NB4 (cell line): ENCODE measurements around the gene DLG5.

ENCODE experiments used
- MYC ChIP-seq: IDR thresholded peaks from 2 replicates; pipeline ENCODE4 v1.6.1; 2011; ENCODE audit warnings: low read depth, low read length
- POLR2A ChIP-seq: IDR thresholded peaks from 2 replicates; pipeline ENCODE4 v1.6.1; 2011; ENCODE audit warnings: mild to moderate bottlenecking; ENCODE audit not compliant: insufficient read length; ENCODE audit errors: extremely low read depth
- TF ChIP-seq, protein P1 (sequence below): IDR thresholded peaks from one replicate; pipeline ENCODE4 v1.5.1; 2012; ENCODE audit warnings: low read depth, low read length
- TF ChIP-seq, protein P2 (sequence below): IDR thresholded peaks from 2 replicates; pipeline ENCODE4 v1.6.1; 2011; ENCODE audit warnings: low read depth, low read length

- TF ChIP-seq, protein P1, sequence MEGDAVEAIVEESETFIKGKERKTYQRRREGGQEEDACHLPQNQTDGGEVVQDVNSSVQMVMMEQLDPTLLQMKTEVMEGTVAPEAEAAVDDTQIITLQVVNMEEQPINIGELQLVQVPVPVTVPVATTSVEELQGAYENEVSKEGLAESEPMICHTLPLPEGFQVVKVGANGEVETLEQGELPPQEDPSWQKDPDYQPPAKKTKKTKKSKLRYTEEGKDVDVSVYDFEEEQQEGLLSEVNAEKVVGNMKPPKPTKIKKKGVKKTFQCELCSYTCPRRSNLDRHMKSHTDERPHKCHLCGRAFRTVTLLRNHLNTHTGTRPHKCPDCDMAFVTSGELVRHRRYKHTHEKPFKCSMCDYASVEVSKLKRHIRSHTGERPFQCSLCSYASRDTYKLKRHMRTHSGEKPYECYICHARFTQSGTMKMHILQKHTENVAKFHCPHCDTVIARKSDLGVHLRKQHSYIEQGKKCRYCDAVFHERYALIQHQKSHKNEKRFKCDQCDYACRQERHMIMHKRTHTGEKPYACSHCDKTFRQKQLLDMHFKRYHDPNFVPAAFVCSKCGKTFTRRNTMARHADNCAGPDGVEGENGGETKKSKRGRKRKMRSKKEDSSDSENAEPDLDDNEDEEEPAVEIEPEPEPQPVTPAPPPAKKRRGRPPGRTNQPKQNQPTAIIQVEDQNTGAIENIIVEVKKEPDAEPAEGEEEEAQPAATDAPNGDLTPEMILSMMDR = no peak
- TF ChIP-seq POLR2A (no peak), MYC (no peak)
- TF ChIP-seq, protein P2, sequence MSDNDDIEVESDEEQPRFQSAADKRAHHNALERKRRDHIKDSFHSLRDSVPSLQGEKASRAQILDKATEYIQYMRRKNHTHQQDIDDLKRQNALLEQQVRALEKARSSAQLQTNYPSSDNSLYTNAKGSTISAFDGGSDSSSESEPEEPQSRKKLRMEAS = no peak
These were observed 151.6 kb downstream of the DLG5 start for GRCh38 chr10:77774940-77775391.
